SK-N-MC (cell line): ENCODE data around the gene BTBD19.

ENCODE experiments used
- DNase-seq: peaks from one replicate; pipeline ENCODE4 v3.0.0-alpha.2; 2011; ENCODE audit warnings: low read depth, low spot score
- H3K27ac ChIP-seq: fragments of 200-600 bp; sonication (generic); 2 replicates; pipeline ENCODE4 v1.5.1; 2016; ENCODE audit warnings: mixed run types
- H3K36me3 ChIP-seq: fragments of 200-600 bp; sonication (generic); 2 replicates; pipeline ENCODE4 v1.6.1; 2017; ENCODE audit warnings: antibody characterized with exemption, low read length, mixed read lengths; ENCODE audit not compliant: insufficient read depth
- H3K4me3 ChIP-seq: fragments of 200-600 bp; sonication (generic); 2 replicates; pipeline ENCODE4 v1.5.1; 2016
- H3K9ac ChIP-seq: fragments of 200-600 bp; sonication (generic); 2 replicates; pipeline ENCODE4 v1.8.0; 2017; ENCODE audit warnings: mixed run types, mixed read lengths; ENCODE audit not compliant: insufficient read length
- H3K9me3 ChIP-seq: fragments of 200-600 bp; sonication (generic); 2 replicates; pipeline ENCODE4 v1.6.1; 2017; ENCODE audit warnings: low read depth, mild to moderate bottlenecking, antibody characterized with exemption, low read length, moderate library complexity, mixed read lengths
- EZH2 ChIP-seq: fragments of 200-600 bp; sonication (generic); IDR thresholded peaks from one replicate; pipeline ENCODE4 v1.6.1; 2017; ENCODE audit warnings: antibody characterized with exemption
- FOXP2 ChIP-seq: optimal IDR thresholded peaks from 2 replicates; pipeline ENCODE3; 2011; ENCODE audit warnings: mild to moderate bottlenecking, moderate library complexity; ENCODE audit not compliant: insufficient read depth; ENCODE audit errors: extremely low read length, control extremely low read depth
- POLR2AphosphoS5 ChIP-seq: IDR thresholded peaks from 2 replicates; pipeline ENCODE4 v1.6.1; 2012; ENCODE audit warnings: mild to moderate bottlenecking, low read depth, low read length, borderline replicate concordance

The BTBD19 gene

GRCh38 chr1:44847845-44848244 lies 39.5 kb downstream of the BTBD19 start:
- no peak overlapping the region for H3K9ac ChIP-seq
- no peak overlapping the region for H3K4me3 ChIP-seq
- no peak for DNase-seq
- no peaks in the 10 kb centered on the region for H3K9me3 ChIP-seq
- no peaks in the 10 kb centered on the region; the same call in 1 of the 2 replicates for H3K36me3 ChIP-seq
- no peak overlapping the region for H3K27ac ChIP-seq
- TF ChIP-seq POLR2AphosphoS5 (no peak), FOXP2 (no peak), EZH2 (no peak)

- Histone ChIP-seq H3K36me3 (no peaks in the 10 kb centered on the region; the same call in 1 of the 2 replicates), H3K27ac (no peak overlapping the region), H3K9me3 (no peaks in the 10 kb centered on the region), H3K9ac (no peak overlapping the region), H3K4me3 (no peak overlapping the region)
- no peak for TF ChIP-seq POLR2AphosphoS5
- TF ChIP-seq EZH2: no peak
- TF ChIP-seq FOXP2: no peak
- DNase-seq: no peak
These were observed 40.3 kb downstream of the BTBD19 start for GRCh38 chr1:44848456-44849181.

GRCh38 chr1:44849575-44850132 lies 41.3 kb downstream of the BTBD19 start:
- TF ChIP-seq POLR2AphosphoS5 (no peak), FOXP2 (no peak), EZH2 (no peak)
- Histone ChIP-seq H3K9ac (no peak overlapping the region), H3K4me3 (no peak overlapping the region), H3K27ac (no peak overlapping the region), H3K36me3 (no peaks in the 10 kb centered on the region; the same call in 1 of the 2 replicates), H3K9me3 (no peaks in the 10 kb centered on the region)
- no peak for DNase-seq

GRCh38 chr1:44851308-44851707 lies 43.0 kb downstream of the BTBD19 start:
- no peak for DNase-seq
- H3K36me3 ChIP-seq: no peaks in the 10 kb centered on the region; the same call in 1 of the 2 replicates
- no peak overlapping the region for H3K27ac ChIP-seq
- no peak overlapping the region for H3K9ac ChIP-seq
- TF ChIP-seq EZH2 (no peak), FOXP2 (no peak), POLR2AphosphoS5 (no peak)
- H3K4me3 ChIP-seq: no peak overlapping the region
- no peaks in the 10 kb centered on the region for H3K9me3 ChIP-seq

- TF ChIP-seq FOXP2: no peak
- TF ChIP-seq EZH2: no peak
- TF ChIP-seq POLR2AphosphoS5: no peak
- Histone ChIP-seq H3K9ac (no peak overlapping the region), H3K27ac (no peak overlapping the region), H3K36me3 (no peaks in the 10 kb centered on the region; the same call in 1 of the 2 replicates), H3K4me3 (no peak overlapping the region), H3K9me3 (no peaks in the 10 kb centered on the region)
- no peak for DNase-seq
These were observed 44.9 kb downstream of the BTBD19 start for GRCh38 chr1:44853201-44853600.

GRCh38 chr1:44854970-44855369 lies 46.6 kb downstream of the BTBD19 start:
- no peak overlapping the region for H3K4me3 ChIP-seq
- no peak for DNase-seq
- no peak overlapping the region for H3K27ac ChIP-seq
- no peaks in the 10 kb centered on the region for H3K9me3 ChIP-seq
- H3K36me3 ChIP-seq: no peaks in the 10 kb centered on the region; the same call in 1 of the 2 replicates
- no peak overlapping the region for H3K9ac ChIP-seq
- TF ChIP-seq POLR2AphosphoS5 (no peak), EZH2 (no peak), FOXP2 (no peak)

GRCh38 chr1:44855742-44856141 lies 47.4 kb downstream of the BTBD19 start:
- Histone ChIP-seq H3K4me3 (no peak overlapping the region), H3K36me3 (no peaks in the 10 kb centered on the region; the same call in 1 of the 2 replicates), H3K9ac (no peak overlapping the region), H3K9me3 (no peaks in the 10 kb centered on the region), H3K27ac (no peak overlapping the region)
- DNase-seq: no peak
- TF ChIP-seq POLR2AphosphoS5 (no peak), FOXP2 (no peak), EZH2 (no peak)

GRCh38 chr1:44857446-44857845 lies 49.1 kb downstream of the BTBD19 start:
- Histone ChIP-seq H3K36me3 (no peaks in the 10 kb centered on the region), H3K27ac (no peak overlapping the region), H3K4me3 (no peak overlapping the region), H3K9me3 (no peaks in the 10 kb centered on the region), H3K9ac (no peak overlapping the region)
- DNase-seq: no peak
- TF ChIP-seq EZH2: no peak
